Nephron (organoid): ENCODE data around the gene CTNND1.

Experiments
- H3K27ac Mint-ChIP-seq, 3 experiments: 2 replicates each; pipeline ENCODE4 v1.8.0; 2020; ENCODE audit warnings: mixed read lengths in 3 of 3, mild to moderate bottlenecking in 2 of 3, moderate library complexity in 1 of 3
- H3K27me3 Mint-ChIP-seq: 2 replicates; pipeline ENCODE4 v1.8.0; 2021; ENCODE audit warnings: low read depth, mild to moderate bottlenecking, moderate library complexity, mixed read lengths
- H3K36me3 Mint-ChIP-seq: 2 replicates; pipeline ENCODE4 v1.8.0; 2020; ENCODE audit warnings: low read depth, mixed read lengths
- H3K4me1 Mint-ChIP-seq: 2 replicates; pipeline ENCODE4 v1.8.0; 2020; ENCODE audit warnings: mixed read lengths
- H3K4me3 Mint-ChIP-seq, 3 experiments: 2 replicates each; pipeline ENCODE4 v1.8.0; 2020; ENCODE audit warnings: mild to moderate bottlenecking in 3 of 3, mixed read lengths in 3 of 3, moderate library complexity in 2 of 3
- H3K9me3 Mint-ChIP-seq: 2 replicates; pipeline ENCODE4 v1.8.0; 2020; ENCODE audit warnings: mixed read lengths
- CTCF ChIP-seq, 3 experiments: fragments of 200-600 bp; sonication (generic); IDR thresholded peaks; one replicate each; pipeline ENCODE4 v1.5.0; 2021; ENCODE audit warnings: antibody characterized with exemption in 3 of 3; ENCODE audit not compliant: unreplicated experiment in 3 of 3

CTNND1 gene

DNA sequence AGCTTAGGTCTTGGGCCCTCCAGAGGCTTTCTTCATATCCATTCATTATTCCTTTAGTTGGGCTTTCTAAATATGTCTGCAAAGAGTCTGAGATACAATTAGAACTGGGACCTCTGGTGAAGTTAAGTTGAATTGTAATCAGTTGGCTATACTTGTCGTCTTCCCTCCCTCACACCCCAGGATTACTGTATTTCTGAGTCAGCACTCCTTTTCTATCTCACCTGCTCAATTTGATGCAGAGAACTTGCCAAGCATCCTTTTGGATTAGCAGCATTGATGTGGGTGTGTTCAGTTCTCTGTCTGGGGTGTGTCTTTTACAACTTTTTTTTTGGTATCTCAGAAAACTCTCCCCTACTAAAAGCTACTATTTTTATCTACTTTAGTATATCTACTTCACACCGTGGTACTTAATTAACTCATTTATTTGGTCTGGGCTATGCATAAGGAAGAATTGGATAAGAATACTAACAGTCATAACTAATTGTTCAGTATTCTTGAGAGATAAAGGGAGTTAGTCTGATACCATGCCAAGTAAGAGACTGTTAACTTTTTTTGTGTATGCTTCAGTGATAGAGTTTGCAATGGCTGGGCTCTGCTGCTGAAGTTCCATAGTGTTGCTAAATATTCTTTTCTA is 15.1 kb downstream of the CTNND1 start:
- H3K9me3 Mint-ChIP-seq, result no peaks in the 10 kb centered on the region
- H3K27me3 Mint-ChIP-seq, result no peaks in the 10 kb centered on the region
- TF ChIP-seq CTCF (IDR thresholded peaks at IDR 0.05; ENCODE audit: unreplicated experiment in 3 of 3), result no peak

GRCh38 chr11:57777969-57778317 is 16.3 kb downstream of the CTNND1 start:
- TF ChIP-seq CTCF (IDR thresholded peaks at IDR 0.05; ENCODE audit: unreplicated experiment in 3 of 3), result no peak
- Mint-ChIP-seq H3K4me1 (peaks cover 84% of the 10 kb centered on the region), H3K36me3 (peaks cover 18% of the 10 kb centered on the region), H3K9me3 (no peaks in the 10 kb centered on the region), H3K27me3 (no peaks in the 10 kb centered on the region), H3K27ac (peak overlapping the region; percentile 98 to 99 (median 98)), H3K4me3 (peak overlapping the region; percentile 45 to 69 (median 59))

More for the DNA sequence above, 15.1 kb downstream of the CTNND1 start:
- Mint-ChIP-seq H3K4me1 (peaks cover 85% of the 10 kb centered on the region), H3K36me3 (peaks cover 21% of the 10 kb centered on the region), H3K27ac (peak overlapping the region; percentile 98 to 99 (median 98)), H3K4me3 (peak overlapping the region; percentile 18 to 79 (median 73))

DNA sequence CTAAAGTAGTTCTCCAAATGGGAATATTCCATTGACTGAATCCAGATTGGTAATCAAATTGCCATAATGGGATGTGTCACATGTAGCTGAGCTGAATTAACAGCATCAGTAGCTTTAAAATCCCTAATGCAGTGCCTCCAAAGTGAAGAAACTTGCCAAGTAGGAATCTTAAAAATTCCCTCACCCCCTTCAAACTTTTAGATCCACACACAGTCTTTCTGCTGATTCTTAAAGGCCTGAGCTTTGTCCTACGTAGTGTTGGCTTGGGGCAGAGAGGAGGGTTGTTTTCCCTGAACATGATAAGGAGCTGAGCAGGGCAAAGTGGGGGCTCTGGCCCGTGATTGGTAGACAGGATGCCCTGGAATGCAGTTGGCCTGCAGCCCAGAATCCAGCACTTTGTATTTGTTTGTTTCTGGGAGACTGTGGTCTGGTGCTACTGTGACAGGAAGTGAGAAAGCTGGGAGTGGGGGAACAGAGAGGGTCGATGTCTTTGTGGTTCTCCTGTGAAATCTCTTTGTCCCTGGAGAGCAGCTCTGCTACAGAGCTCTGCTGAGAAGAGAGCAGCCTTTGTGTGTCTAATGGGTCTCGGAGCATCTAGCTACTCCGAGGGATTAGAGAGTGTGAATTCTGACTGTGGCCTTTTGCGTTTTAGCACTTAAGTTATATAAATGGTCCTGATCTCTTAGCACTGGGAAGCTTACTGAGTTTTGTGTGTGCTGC is 16.9 kb downstream of the CTNND1 start:
- H3K36me3 Mint-ChIP-seq, result peaks cover 17% of the 10 kb centered on the region
- H3K9me3 Mint-ChIP-seq, result no peaks in the 10 kb centered on the region
- H3K4me3 Mint-ChIP-seq, result peak overlapping the region; percentile 45 to 69 (median 59)
- H3K27me3 Mint-ChIP-seq, result no peaks in the 10 kb centered on the region
- H3K27ac Mint-ChIP-seq, result peak overlapping the region; percentile 98 to 99 (median 98)
- peaks cover 82% of the 10 kb centered on the region for H3K4me1 Mint-ChIP-seq
- TF ChIP-seq CTCF (IDR thresholded peaks at IDR 0.05; ENCODE audit: unreplicated experiment in 3 of 3), result no peak

- Mint-ChIP-seq H3K27ac (peak overlapping the region; percentile 98 to 99 (median 98)), H3K27me3 (no peaks in the 10 kb centered on the region), H3K4me3 (peak overlapping the region; percentile 45 to 74 (median 69)), H3K9me3 (no peaks in the 10 kb centered on the region), H3K36me3 (peaks cover 15% of the 10 kb centered on the region), H3K4me1 (peaks cover 77% of the 10 kb centered on the region)
- no peak for TF ChIP-seq CTCF (IDR thresholded peaks at IDR 0.05; ENCODE audit: unreplicated experiment in 3 of 3)
Measured at GRCh38 chr11:57779276-57779675, 17.7 kb downstream of the CTNND1 start.

GRCh38 chr11:57781529-57781943 is 19.9 kb downstream of the CTNND1 start:
- Mint-ChIP-seq H3K4me3 (peak overlapping the region; percentile 31 to 49 (median 36)), H3K27me3 (no peaks in the 10 kb centered on the region), H3K4me1 (peaks cover 69% of the 10 kb centered on the region), H3K27ac (peak overlapping the region; percentile 98 to 99 (median 98)), H3K9me3 (no peaks in the 10 kb centered on the region), H3K36me3 (peaks cover 15% of the 10 kb centered on the region)
- TF ChIP-seq CTCF (IDR thresholded peaks at IDR 0.05; ENCODE audit: unreplicated experiment in 3 of 3), result no peak
